Measurements from ENCODE around the gene PRKAB1.

The PRKAB1 gene

DNA sequence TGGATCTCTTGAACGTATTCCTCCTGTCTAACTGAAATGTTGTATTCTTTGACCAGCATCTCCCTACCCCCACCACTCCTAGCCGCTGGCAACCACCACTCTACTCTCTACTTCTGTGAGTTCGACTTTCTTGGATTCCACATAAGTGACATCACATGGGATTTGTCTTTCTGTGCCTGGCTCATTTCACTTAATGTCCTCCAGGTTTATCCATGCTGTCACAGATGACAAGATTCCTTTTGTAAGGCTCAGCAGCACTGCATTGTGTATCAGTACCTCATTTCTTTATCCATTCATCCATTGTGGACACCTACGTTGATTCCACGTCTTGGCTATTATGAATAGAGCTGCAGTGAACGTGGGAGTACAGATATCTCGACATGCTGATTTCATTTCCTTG lies 10.5 kb downstream of the PRKAB1 start:
- H3K27me3 ChIP-seq (ENCODE audit: control insufficient read depth, insufficient read depth, low read length) = no peaks in the 10 kb centered on the region
- no peak overlapping the region for H3K4me3 ChIP-seq (ENCODE audit: low read length)
- no peak overlapping the region for H3K9ac ChIP-seq (ENCODE audit: low read depth, low read length)
- no peaks in the 10 kb centered on the region for H3K9me3 ChIP-seq (replicated peaks; ENCODE audit: low read length)
- H3K4me2 ChIP-seq (ENCODE audit: low read length) = no peak overlapping the region
- H3K4me1 ChIP-seq (ENCODE audit: control insufficient read depth, insufficient read depth, low read length) = peaks cover 8% of the 10 kb centered on the region
- peaks cover 86% of the 10 kb centered on the region for H3K36me3 ChIP-seq (ENCODE audit: insufficient read depth, low read length)

DNA sequence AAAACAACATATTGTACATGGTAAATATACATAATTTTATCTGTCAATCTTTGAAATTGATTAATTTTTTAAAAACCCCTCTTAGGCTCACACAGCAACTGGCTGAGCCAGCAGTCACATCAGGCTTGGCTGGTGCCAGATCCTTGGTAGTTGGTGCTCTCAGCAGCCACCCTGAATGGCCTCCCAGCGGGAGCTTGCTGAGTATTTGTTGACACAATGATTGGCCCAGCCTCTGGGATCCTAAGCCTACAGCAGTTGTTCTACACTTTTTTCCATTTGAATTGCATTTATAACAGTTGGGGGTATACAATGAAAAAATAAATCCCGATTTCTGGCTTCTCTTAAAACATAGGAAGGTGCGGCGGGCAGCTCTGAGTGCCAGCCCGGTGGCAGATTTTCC lies 11.1 kb downstream of the PRKAB1 start:
- Histone ChIP-seq H3K9me3 (replicated peaks; ENCODE audit: low read length) (no peaks in the 10 kb centered on the region), H3K36me3 (ENCODE audit: insufficient read depth, low read length) (peaks cover 80% of the 10 kb centered on the region), H3K9ac (ENCODE audit: low read depth, low read length) (no peak overlapping the region), H3K4me3 (ENCODE audit: low read length) (no peak overlapping the region), H3K4me1 (ENCODE audit: control insufficient read depth, insufficient read depth, low read length) (peaks cover 15% of the 10 kb centered on the region), H3K4me2 (ENCODE audit: low read length) (no peak overlapping the region), H3K27me3 (ENCODE audit: control insufficient read depth, insufficient read depth, low read length) (no peaks in the 10 kb centered on the region)

DNA sequence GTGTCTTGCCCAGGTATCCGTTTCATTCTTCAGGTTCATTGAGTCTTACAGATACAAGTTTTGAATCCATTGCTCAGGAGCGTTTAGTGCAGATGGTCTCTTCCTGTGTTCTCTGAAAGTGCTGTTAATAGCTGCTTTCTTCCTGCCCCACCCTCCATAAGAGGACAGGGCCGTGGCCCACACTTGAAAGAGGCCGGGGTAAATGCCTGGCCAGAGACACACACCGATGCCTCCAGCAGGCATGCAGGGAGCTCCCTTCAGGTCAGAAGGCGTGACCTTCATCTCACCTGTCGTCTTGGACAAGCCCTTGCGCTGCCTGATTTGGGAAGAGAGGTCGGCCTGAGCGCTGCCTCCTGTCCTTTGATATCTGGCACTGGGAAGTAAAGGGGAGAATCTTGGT lies 11.6 kb downstream of the PRKAB1 start:
- Histone ChIP-seq H3K4me2 (ENCODE audit: low read length) (no peak overlapping the region), H3K27me3 (ENCODE audit: control insufficient read depth, insufficient read depth, low read length) (no peaks in the 10 kb centered on the region), H3K9me3 (replicated peaks; ENCODE audit: low read length) (no peaks in the 10 kb centered on the region), H3K36me3 (ENCODE audit: insufficient read depth, low read length) (peaks cover 76% of the 10 kb centered on the region), H3K4me3 (ENCODE audit: low read length) (no peak overlapping the region), H3K4me1 (ENCODE audit: control insufficient read depth, insufficient read depth, low read length) (peaks cover 17% of the 10 kb centered on the region), H3K9ac (ENCODE audit: low read depth, low read length) (no peak overlapping the region)

DNA sequence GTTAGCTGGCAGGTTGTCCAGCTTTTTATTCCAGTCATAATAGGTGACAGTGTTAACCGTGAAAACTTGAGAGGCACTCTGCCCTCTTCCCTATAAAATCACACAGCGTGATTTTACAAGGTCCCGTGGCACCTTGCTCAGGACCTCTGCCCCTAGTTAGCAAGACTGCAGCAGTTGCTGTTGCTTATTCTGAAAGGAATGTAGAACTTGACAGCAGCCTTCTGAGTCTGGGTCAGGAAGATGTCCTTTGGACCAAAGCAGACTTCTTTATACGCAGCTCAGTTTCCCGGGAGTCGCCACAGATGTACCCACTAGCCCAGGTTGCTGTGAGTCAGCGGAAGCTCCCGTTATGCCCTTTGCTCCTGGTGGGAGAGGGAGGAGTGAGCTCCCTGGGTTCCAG lies 13.2 kb downstream of the PRKAB1 start:
- no peaks in the 10 kb centered on the region for H3K9me3 ChIP-seq (replicated peaks; ENCODE audit: low read length)
- no peaks in the 10 kb centered on the region for H3K27me3 ChIP-seq (ENCODE audit: control insufficient read depth, insufficient read depth, low read length)
- peaks cover 22% of the 10 kb centered on the region for H3K4me1 ChIP-seq (ENCODE audit: control insufficient read depth, insufficient read depth, low read length)
- no peak overlapping the region for H3K9ac ChIP-seq (ENCODE audit: low read depth, low read length)
- H3K4me3 ChIP-seq (ENCODE audit: low read length) = no peak overlapping the region
- peaks cover 61% of the 10 kb centered on the region for H3K36me3 ChIP-seq (ENCODE audit: insufficient read depth, low read length)
- no peak overlapping the region for H3K4me2 ChIP-seq (ENCODE audit: low read length)

DNA sequence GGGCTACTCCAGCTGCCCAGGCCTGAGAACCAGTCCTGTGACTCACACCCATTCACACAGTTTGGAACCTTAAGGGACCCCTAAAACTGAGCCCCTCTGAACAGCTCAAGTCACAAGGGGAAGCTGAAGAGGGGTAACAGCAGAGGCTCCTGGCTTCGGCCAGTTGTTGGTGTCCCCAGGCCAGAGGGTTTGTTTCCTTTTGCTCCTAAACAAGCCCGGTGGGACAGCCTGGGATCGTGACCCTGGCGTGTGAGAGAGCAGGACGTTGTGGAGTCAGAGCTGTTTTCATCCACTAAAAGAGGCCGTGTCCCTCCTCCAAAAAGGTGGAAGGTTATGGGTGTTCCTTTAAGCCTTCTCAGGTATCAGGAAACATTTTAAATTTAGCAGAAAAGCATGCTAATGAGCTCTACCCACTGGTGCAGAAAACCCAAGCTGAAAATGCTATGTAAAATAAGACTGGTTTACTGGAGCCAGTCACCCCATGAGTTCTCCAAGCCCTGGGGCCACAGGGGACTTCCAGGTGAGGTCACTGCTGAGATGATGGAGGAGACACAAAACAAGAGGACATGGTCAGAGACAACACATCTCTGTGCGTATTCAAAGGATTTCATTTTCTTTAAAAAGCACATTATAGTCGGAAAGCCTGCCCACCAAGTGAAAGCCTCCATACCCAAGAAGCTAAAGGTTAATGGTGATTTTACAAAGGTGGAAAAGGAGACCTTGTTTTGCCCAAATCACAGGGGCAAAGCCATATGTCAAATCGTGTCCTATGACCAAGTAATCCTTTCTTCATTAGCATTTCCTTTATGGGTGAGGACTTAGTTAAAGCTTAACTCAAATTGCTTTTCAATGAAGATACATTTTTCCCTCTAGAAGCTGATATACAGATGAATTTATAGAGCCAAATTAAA lies 14.1 kb downstream of the PRKAB1 start:
- H3K36me3 ChIP-seq (ENCODE audit: insufficient read depth, low read length) = peaks cover 57% of the 10 kb centered on the region

DNA sequence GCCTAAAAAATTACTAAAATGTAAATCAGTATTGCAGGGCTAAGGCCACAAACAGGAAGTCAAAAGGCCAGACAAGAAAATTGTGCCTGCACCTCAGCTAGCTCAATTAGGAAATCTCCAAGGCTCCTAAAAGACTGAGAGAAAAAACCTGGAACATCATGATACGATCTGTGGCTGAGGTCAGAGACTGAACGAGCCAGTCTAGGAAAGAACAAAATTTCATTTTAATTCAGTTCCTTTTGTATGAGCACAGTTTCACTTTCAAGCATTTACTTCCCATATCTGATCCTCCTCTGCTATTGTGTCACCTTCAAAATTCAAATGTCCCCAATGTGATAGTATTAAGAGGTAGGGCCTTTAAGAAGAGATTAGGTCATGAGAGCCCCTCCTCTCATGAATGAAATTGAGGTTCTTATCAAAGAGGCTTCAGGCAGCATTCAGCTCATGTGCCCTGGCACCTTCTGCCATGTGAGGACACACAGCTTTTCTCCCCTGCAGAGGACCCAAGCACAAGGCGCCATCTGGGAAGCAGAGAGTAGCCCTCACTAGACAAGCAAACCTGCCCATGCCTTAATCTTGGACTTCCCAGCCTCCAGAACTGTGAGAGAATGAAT lies 14.8 kb downstream of the PRKAB1 start:
- no peak overlapping the region for H3K9ac ChIP-seq (ENCODE audit: low read depth, low read length)
- no peak overlapping the region for H3K4me3 ChIP-seq (ENCODE audit: low read length)
- H3K4me1 ChIP-seq (ENCODE audit: control insufficient read depth, insufficient read depth, low read length) = peaks cover 22% of the 10 kb centered on the region
- no peak overlapping the region for H3K4me2 ChIP-seq (ENCODE audit: low read length)
- H3K27me3 ChIP-seq (ENCODE audit: control insufficient read depth, insufficient read depth, low read length) = no peaks in the 10 kb centered on the region
- no peaks in the 10 kb centered on the region for H3K9me3 ChIP-seq (replicated peaks; ENCODE audit: low read length)
- H3K36me3 ChIP-seq (ENCODE audit: insufficient read depth, low read length) = peaks cover 57% of the 10 kb centered on the region

More for the DNA sequence above, 14.1 kb downstream of the PRKAB1 start:
- no peaks in the 10 kb centered on the region for H3K9me3 ChIP-seq (replicated peaks; ENCODE audit: low read length)
- H3K27me3 ChIP-seq (ENCODE audit: control insufficient read depth, insufficient read depth, low read length) = no peaks in the 10 kb centered on the region
- peaks cover 22% of the 10 kb centered on the region for H3K4me1 ChIP-seq (ENCODE audit: control insufficient read depth, insufficient read depth, low read length)
- H3K9ac ChIP-seq (ENCODE audit: low read depth, low read length) = no peak overlapping the region
- H3K4me2 ChIP-seq (ENCODE audit: low read length) = no peak overlapping the region
- H3K4me3 ChIP-seq (ENCODE audit: low read length) = no peak overlapping the region

DNA sequence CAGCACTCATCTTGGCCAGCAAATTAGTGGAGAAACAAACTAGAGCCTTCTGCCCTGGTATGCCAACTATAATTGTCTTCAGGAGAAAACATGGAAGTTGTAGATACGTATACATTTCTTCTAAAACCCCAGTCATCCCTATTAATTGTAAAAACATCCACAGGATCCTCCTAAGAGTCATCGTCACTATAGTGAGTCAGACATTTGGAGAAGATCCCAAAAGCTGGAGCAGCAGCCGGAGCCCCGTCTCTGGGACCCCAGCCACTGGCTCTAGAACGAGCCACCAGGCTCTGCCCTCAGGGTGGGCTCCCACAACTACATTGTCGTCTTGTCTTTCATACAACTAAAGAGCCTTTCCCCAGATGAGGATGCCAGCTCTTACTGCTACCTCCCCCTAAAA lies 15.5 kb downstream of the PRKAB1 start:
- Histone ChIP-seq H3K9me3 (replicated peaks; ENCODE audit: low read length) (no peaks in the 10 kb centered on the region), H3K4me1 (ENCODE audit: control insufficient read depth, insufficient read depth, low read length) (peaks cover 22% of the 10 kb centered on the region), H3K4me2 (ENCODE audit: low read length) (no peak overlapping the region), H3K9ac (ENCODE audit: low read depth, low read length) (no peak overlapping the region), H3K27me3 (ENCODE audit: control insufficient read depth, insufficient read depth, low read length) (no peaks in the 10 kb centered on the region), H3K4me3 (ENCODE audit: low read length) (no peak overlapping the region), H3K36me3 (ENCODE audit: insufficient read depth, low read length) (peaks cover 52% of the 10 kb centered on the region)

DNA sequence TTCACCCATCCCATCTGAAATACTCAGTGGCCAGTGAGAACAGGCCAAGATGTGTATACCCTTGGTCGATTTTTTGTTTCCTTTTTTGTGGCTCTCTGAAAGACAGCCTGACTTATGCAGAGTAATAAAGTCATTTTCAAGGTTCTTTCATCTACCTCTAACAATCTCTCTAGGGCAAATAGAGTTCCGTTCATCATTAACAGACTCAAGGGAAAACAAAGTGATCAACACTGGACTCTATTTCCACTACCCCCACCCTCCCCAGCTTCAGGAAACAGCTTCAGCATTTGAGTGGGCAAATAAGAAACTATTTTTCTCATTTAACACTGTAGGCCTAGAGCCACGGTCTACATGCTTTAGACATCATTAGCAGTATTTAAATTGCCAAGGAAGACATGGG lies 15.9 kb downstream of the PRKAB1 start:
- Histone ChIP-seq H3K9me3 (replicated peaks; ENCODE audit: low read length) (no peaks in the 10 kb centered on the region), H3K27me3 (ENCODE audit: control insufficient read depth, insufficient read depth, low read length) (no peaks in the 10 kb centered on the region), H3K4me3 (ENCODE audit: low read length) (no peak overlapping the region), H3K36me3 (ENCODE audit: insufficient read depth, low read length) (peaks cover 49% of the 10 kb centered on the region), H3K9ac (ENCODE audit: low read depth, low read length) (no peak overlapping the region), H3K4me2 (ENCODE audit: low read length) (no peak overlapping the region), H3K4me1 (ENCODE audit: control insufficient read depth, insufficient read depth, low read length) (peaks cover 22% of the 10 kb centered on the region)

DNA sequence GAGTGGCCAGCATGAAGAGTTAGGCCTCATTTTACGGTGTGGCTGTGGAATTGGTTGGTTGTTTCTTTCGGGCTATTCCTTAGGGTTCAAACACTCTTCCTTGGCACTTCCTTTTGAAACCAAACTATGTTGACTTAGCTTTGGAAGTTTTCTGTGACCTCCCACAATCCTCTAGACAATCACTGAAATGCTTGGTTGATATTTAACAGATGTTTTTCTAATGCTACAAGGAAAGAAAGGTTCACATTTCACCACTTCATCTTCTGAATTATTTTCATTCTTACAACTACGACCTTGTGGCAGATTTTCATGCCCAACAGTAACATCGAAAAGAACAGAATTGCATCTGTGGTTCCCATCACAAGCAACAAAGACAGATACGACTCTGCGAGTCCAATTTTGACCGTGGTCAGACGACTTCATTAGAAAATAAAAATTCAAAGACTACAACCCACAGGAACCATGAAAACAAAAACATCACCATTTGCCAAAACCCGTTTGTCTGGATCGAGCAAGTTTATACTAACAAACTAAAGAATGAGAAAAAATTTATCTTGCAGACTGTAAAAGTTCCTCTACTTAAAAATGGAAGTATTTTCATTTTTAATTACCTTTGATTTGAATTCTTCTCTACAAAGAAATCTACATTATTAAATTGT lies 16.9 kb downstream of the PRKAB1 start:
- H3K4me3 ChIP-seq (ENCODE audit: low read length) = no peak overlapping the region
- H3K4me2 ChIP-seq (ENCODE audit: low read length) = peak overlapping the region; percentile 18
- H3K9ac ChIP-seq (ENCODE audit: low read depth, low read length) = no peak overlapping the region
- no peaks in the 10 kb centered on the region for H3K27me3 ChIP-seq (ENCODE audit: control insufficient read depth, insufficient read depth, low read length)
- H3K9me3 ChIP-seq (replicated peaks; ENCODE audit: low read length) = no peaks in the 10 kb centered on the region
- H3K36me3 ChIP-seq (ENCODE audit: insufficient read depth, low read length) = peaks cover 39% of the 10 kb centered on the region
- H3K4me1 ChIP-seq (ENCODE audit: control insufficient read depth, insufficient read depth, low read length) = peaks cover 22% of the 10 kb centered on the region

DNA sequence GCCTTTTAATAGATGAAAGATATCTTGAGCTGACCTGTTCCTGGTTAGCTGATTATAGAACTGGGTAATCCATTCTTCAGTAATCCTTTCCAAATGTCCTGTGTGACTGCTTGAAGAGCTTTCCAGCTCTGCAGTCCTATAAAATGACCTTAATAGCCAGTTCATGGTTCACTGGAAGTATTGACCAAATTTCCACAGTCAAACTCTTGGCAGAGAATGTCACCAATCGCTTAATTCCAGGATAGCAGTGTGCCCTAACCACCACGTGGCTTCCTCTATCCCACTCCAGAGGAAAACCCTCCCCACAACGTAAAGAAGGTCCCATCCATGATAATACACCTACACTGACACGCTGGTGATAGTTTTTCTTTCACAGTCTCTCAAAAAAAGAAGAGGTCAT lies 17.4 kb downstream of the PRKAB1 start:
- Histone ChIP-seq H3K9ac (ENCODE audit: low read depth, low read length) (no peak overlapping the region), H3K36me3 (ENCODE audit: insufficient read depth, low read length) (peaks cover 33% of the 10 kb centered on the region), H3K27me3 (ENCODE audit: control insufficient read depth, insufficient read depth, low read length) (no peaks in the 10 kb centered on the region), H3K4me3 (ENCODE audit: low read length) (no peak overlapping the region), H3K4me1 (ENCODE audit: control insufficient read depth, insufficient read depth, low read length) (peaks cover 22% of the 10 kb centered on the region), H3K9me3 (replicated peaks; ENCODE audit: low read length) (no peaks in the 10 kb centered on the region), H3K4me2 (ENCODE audit: low read length) (no peak overlapping the region)

DNA sequence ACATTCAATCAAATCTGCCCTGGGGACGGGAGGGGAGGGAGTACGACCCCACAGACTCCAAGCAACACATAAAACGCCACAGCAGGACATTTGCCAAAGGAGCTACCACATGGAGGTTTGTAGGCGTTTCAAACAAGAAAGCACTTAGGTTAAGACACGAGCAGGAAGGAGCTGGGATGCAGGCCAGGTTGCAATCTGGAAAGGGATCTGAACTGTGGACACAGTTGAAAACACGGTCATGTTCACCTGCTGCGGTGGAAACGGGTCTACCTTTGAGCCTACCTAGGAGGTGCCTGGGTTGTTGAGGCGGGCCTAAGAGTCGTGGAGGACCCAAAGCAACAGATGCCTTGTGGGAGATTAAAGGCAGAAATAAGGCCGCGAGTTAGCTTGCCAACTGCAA lies 18.4 kb downstream of the PRKAB1 start:
- H3K27me3 ChIP-seq (ENCODE audit: control insufficient read depth, insufficient read depth, low read length) = no peaks in the 10 kb centered on the region
- peaks cover 24% of the 10 kb centered on the region for H3K36me3 ChIP-seq (ENCODE audit: insufficient read depth, low read length)
- H3K4me1 ChIP-seq (ENCODE audit: control insufficient read depth, insufficient read depth, low read length) = peaks cover 22% of the 10 kb centered on the region

More for the DNA sequence above, 18.4 kb downstream of the PRKAB1 start:
- no peak overlapping the region for H3K9ac ChIP-seq (ENCODE audit: low read depth, low read length)
- no peak overlapping the region for H3K4me3 ChIP-seq (ENCODE audit: low read length)
- no peak overlapping the region for H3K4me2 ChIP-seq (ENCODE audit: low read length)
- H3K9me3 ChIP-seq (replicated peaks; ENCODE audit: low read length) = no peaks in the 10 kb centered on the region

Measured in skeletal muscle satellite cell (primary cell).